GM23338 (cell line): ENCODE measurements around the gene IL36RN. TPM values are rescaled to one million over a fixed set of nuclear protein-coding genes. Genes with fewer than 3 reads are reported as not detected.

Experiments
- ATAC-seq: fragments of 200-7000 bp; cut with Tn5 transposase; 3 replicates; pipeline ENCODE4 v1.9.1; 2020
- DNase-seq: peaks from one replicate; pipeline ENCODE4 v3.0.0-alpha.2; 2015; ENCODE audit warnings: low spot score
- H2AFZ ChIP-seq: fragments of 200-600 bp; sonication (generic); 2 replicates; pipeline ENCODE4 v1.8.0; 2016; ENCODE audit warnings: antibody characterized with exemption, mild to moderate bottlenecking, moderate library complexity
- H3F3A ChIP-seq: fragments of 200-600 bp; sonication (generic); replicated peaks from 2 replicates; pipeline ENCODE4 v1.8.0; 2017; ENCODE audit warnings: antibody characterized with exemption, mixed run types, low read depth
- H3K27ac ChIP-seq: fragments of 200-600 bp; sonication (generic); 2 replicates; pipeline ENCODE4 v1.6.1; 2016; ENCODE audit warnings: low read depth
- H3K27me3 ChIP-seq: fragments of 200-600 bp; sonication (generic); 2 replicates; pipeline ENCODE4 v1.8.0; 2016; ENCODE audit warnings: mild to moderate bottlenecking, mixed run types, moderate library complexity; ENCODE audit not compliant: insufficient read depth
- H3K36me3 ChIP-seq: fragments of 200-600 bp; sonication (generic); 2 replicates; pipeline ENCODE4 v1.8.0; 2016; ENCODE audit warnings: mild to moderate bottlenecking; ENCODE audit not compliant: insufficient read depth
- H3K4me1 ChIP-seq: fragments of 200-600 bp; sonication (generic); 2 replicates; pipeline ENCODE4 v1.8.0; 2016; ENCODE audit warnings: mild to moderate bottlenecking, moderate library complexity; ENCODE audit not compliant: insufficient read depth
- H3K4me2 ChIP-seq: fragments of 200-600 bp; sonication (generic); 2 replicates; pipeline ENCODE4 v1.7.1; 2017; ENCODE audit warnings: mixed run types
- H3K4me3 ChIP-seq: fragments of 200-600 bp; sonication (generic); 2 replicates; pipeline ENCODE4 v1.6.1; 2016; ENCODE audit warnings: mixed run types
- H3K79me2 ChIP-seq: fragments of 200-600 bp; sonication (generic); replicated peaks from 2 replicates; pipeline ENCODE4 v1.8.0; 2017; ENCODE audit warnings: mild to moderate bottlenecking; ENCODE audit not compliant: insufficient read depth
- H3K9me2 ChIP-seq: fragments of 200-600 bp; sonication (generic); 2 replicates; pipeline ENCODE4 v1.8.0; 2017; ENCODE audit not compliant: insufficient read depth
- H4K20me1 ChIP-seq: fragments of 200-600 bp; sonication (generic); replicated peaks from 2 replicates; pipeline ENCODE4 v1.8.0; 2017; ENCODE audit warnings: mild to moderate bottlenecking; ENCODE audit not compliant: insufficient read depth
- H3K27ac Mint-ChIP-seq: 2 replicates; pipeline ENCODE4 v1.8.0; 2020; ENCODE audit warnings: inconsistent platforms, mild to moderate bottlenecking, moderate library complexity, mixed read lengths
- H3K27me3 Mint-ChIP-seq: 3 replicates; pipeline ENCODE4 v1.8.0; 2022; ENCODE audit warnings: low read depth, mild to moderate bottlenecking, moderate library complexity, mixed read lengths, inconsistent platforms; ENCODE audit not compliant: insufficient read depth, poor library complexity
- H3K36me3 Mint-ChIP-seq: 3 replicates; pipeline ENCODE4 v1.8.0; 2021; ENCODE audit warnings: low read depth, mild to moderate bottlenecking, inconsistent platforms, moderate library complexity, mixed read lengths
- H3K4me1 Mint-ChIP-seq: 3 replicates; pipeline ENCODE4 v1.8.0; 2020; ENCODE audit warnings: mild to moderate bottlenecking, inconsistent platforms, mixed read lengths
- H3K4me3 Mint-ChIP-seq: 3 replicates; pipeline ENCODE4 v1.8.0; 2021; ENCODE audit warnings: moderate library complexity, mild to moderate bottlenecking, inconsistent platforms, mixed read lengths
- H3K9me3 Mint-ChIP-seq: 3 replicates; pipeline ENCODE4 v1.8.0; 2020; ENCODE audit warnings: moderate library complexity, mild to moderate bottlenecking, inconsistent platforms, mixed read lengths
- CREB1 ChIP-seq: fragments of 250-450 bp; sonication (Bioruptor Pico); IDR thresholded peaks from 2 replicates; pipeline ENCODE4 v1.5.0; 2020; ENCODE audit warnings: low read depth, mild to moderate bottlenecking, moderate library complexity
- EZH2 ChIP-seq: fragments of 200-600 bp; sonication (generic); IDR thresholded peaks from one replicate; pipeline ENCODE4 v1.8.0; 2017; ENCODE audit warnings: antibody characterized with exemption, mild to moderate bottlenecking, low read depth; ENCODE audit not compliant: unreplicated experiment
- EZH2phosphoT487 ChIP-seq: fragments of 200-600 bp; sonication (generic); IDR thresholded peaks from one replicate; pipeline ENCODE4 v1.8.1; 2018; ENCODE audit warnings: antibody characterized with exemption; ENCODE audit not compliant: unreplicated experiment
- JUNB ChIP-seq: IDR thresholded peaks from one replicate; pipeline ENCODE4 v1.6.1; 2016; ENCODE audit warnings: antibody characterized with exemption; ENCODE audit not compliant: unreplicated experiment
- NANOG ChIP-seq: IDR thresholded peaks from 2 replicates; pipeline ENCODE4 v1.6.1; 2016; ENCODE audit warnings: antibody characterized with exemption, borderline replicate concordance
- POLR2AphosphoS5 ChIP-seq: IDR thresholded peaks from 2 replicates; pipeline ENCODE4 v1.6.1; 2016; ENCODE audit warnings: antibody characterized with exemption, low read depth
- STAT1 ChIP-seq: IDR thresholded peaks from one replicate; pipeline ENCODE4 v1.6.1; 2016; ENCODE audit warnings: antibody characterized with exemption; ENCODE audit not compliant: unreplicated experiment
- ZNF114 ChIP-seq: fragments of 250-450 bp; sonication (Bioruptor Pico); IDR thresholded peaks from 2 replicates; pipeline ENCODE4 v1.5.0; 2020; ENCODE audit warnings: mild to moderate bottlenecking, moderate library complexity
- ZNF331 ChIP-seq: fragments of 250-450 bp; sonication (Bioruptor Pico); IDR thresholded peaks from 2 replicates; pipeline ENCODE4 v1.5.0; 2020; ENCODE audit warnings: low read depth, mild to moderate bottlenecking, moderate library complexity
- polyA plus RNA-seq: library from polyadenylated mRNA; unstranded; fragments of >200 nt; fragmentation: Nextera tagmentation; extraction: Ambion mirVana; gene quantifications from 2 replicates; pipeline ENCODE4 v1.2.1, GENCODE V29; 2016
- total RNA-seq: library from RNA; depleted of rRNA; stranded (reverse); fragments of >200 nt; shearing (Covaris generic); gene quantifications from 2 replicates; pipeline ENCODE4 v1.2.3, GENCODE V29; 2014
- TF ChIP-seq, protein P1 (sequence below): IDR thresholded peaks from 2 replicates; pipeline ENCODE4 v1.6.1; 2016; ENCODE audit warnings: antibody characterized with exemption
- TF ChIP-seq, protein P2 (sequence below): IDR thresholded peaks from one replicate; pipeline ENCODE4 v1.6.1; 2018; ENCODE audit warnings: antibody characterized with exemption; ENCODE audit not compliant: unreplicated experiment
- TF ChIP-seq, protein P3 (sequence below), 2 experiments: fragments of 200-600 bp in 1 of 2; sonication (generic) in 1 of 2; conservative IDR thresholded peaks; 2 replicates each; pipeline versions ENCODE4 v1.5.1 to v1.6.1; 2016 to 2017; ENCODE audit warnings: antibody characterized with exemption in 2 of 2, low read depth in 2 of 2, mild to moderate bottlenecking in 2 of 2, moderate library complexity in 1 of 2
- TF ChIP-seq, protein P4 (sequence below): fragments of 250-450 bp; sonication (Bioruptor Pico); IDR thresholded peaks from 2 replicates; pipeline ENCODE4 v1.5.0; 2020; ENCODE audit warnings: mild to moderate bottlenecking, moderate library complexity

The IL36RN gene
- total and polyA plus RNA-seq, 2 experiments from 2014 or later, result not detected

DNA sequence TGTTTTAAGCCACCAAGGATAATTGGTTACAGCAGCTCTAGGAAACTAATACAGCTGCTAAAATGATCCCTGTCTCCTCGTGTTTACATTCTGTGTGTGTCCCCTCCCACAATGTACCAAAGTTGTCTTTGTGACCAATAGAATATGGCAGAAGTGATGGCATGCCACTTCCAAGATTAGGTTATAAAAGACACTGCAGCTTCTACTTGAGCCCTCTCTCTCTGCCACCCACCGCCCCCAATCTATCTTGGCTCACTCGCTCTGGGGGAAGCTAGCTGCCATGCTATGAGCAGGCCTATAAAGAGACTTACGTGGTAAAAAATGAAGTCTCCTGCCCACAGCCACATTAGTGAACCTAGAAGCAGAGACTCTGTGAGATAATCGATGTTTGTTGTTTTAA lies 5.3 kb downstream of the IL36RN start:
- Mint-ChIP-seq H3K27ac (no peak overlapping the region), H3K36me3 (no peaks in the 10 kb centered on the region; the same call in 2 of the 3 replicates), H3K9me3 (peaks cover 10% of the 10 kb centered on the region; the same call in 2 of the 3 replicates), H3K27me3 (peaks cover 6% of the 10 kb centered on the region), H3K4me1 (peaks cover 6% of the 10 kb centered on the region; the same call in 1 of the 3 replicates), H3K4me3 (no peak overlapping the region)
- H3K4me1 ChIP-seq, result no peaks in the 10 kb centered on the region
- H3K4me3 ChIP-seq, result no peak overlapping the region
- H3K9me2 ChIP-seq, result peaks cover 5% of the 10 kb centered on the region
- H3K36me3 ChIP-seq, result no peaks in the 10 kb centered on the region
- H3K4me2 ChIP-seq, result no peak overlapping the region
- no peak overlapping the region for H2AFZ ChIP-seq
- H3K27ac ChIP-seq, result no peak overlapping the region
- ATAC-seq (no peak), DNase-seq (no peak)
- TF ChIP-seq, protein P1, sequence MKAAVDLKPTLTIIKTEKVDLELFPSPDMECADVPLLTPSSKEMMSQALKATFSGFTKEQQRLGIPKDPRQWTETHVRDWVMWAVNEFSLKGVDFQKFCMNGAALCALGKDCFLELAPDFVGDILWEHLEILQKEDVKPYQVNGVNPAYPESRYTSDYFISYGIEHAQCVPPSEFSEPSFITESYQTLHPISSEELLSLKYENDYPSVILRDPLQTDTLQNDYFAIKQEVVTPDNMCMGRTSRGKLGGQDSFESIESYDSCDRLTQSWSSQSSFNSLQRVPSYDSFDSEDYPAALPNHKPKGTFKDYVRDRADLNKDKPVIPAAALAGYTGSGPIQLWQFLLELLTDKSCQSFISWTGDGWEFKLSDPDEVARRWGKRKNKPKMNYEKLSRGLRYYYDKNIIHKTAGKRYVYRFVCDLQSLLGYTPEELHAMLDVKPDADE, result no peak
- TF ChIP-seq, protein P2, sequence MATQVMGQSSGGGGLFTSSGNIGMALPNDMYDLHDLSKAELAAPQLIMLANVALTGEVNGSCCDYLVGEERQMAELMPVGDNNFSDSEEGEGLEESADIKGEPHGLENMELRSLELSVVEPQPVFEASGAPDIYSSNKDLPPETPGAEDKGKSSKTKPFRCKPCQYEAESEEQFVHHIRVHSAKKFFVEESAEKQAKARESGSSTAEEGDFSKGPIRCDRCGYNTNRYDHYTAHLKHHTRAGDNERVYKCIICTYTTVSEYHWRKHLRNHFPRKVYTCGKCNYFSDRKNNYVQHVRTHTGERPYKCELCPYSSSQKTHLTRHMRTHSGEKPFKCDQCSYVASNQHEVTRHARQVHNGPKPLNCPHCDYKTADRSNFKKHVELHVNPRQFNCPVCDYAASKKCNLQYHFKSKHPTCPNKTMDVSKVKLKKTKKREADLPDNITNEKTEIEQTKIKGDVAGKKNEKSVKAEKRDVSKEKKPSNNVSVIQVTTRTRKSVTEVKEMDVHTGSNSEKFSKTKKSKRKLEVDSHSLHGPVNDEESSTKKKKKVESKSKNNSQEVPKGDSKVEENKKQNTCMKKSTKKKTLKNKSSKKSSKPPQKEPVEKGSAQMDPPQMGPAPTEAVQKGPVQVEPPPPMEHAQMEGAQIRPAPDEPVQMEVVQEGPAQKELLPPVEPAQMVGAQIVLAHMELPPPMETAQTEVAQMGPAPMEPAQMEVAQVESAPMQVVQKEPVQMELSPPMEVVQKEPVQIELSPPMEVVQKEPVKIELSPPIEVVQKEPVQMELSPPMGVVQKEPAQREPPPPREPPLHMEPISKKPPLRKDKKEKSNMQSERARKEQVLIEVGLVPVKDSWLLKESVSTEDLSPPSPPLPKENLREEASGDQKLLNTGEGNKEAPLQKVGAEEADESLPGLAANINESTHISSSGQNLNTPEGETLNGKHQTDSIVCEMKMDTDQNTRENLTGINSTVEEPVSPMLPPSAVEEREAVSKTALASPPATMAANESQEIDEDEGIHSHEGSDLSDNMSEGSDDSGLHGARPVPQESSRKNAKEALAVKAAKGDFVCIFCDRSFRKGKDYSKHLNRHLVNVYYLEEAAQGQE, result no peak
- TF ChIP-seq, protein P3, sequence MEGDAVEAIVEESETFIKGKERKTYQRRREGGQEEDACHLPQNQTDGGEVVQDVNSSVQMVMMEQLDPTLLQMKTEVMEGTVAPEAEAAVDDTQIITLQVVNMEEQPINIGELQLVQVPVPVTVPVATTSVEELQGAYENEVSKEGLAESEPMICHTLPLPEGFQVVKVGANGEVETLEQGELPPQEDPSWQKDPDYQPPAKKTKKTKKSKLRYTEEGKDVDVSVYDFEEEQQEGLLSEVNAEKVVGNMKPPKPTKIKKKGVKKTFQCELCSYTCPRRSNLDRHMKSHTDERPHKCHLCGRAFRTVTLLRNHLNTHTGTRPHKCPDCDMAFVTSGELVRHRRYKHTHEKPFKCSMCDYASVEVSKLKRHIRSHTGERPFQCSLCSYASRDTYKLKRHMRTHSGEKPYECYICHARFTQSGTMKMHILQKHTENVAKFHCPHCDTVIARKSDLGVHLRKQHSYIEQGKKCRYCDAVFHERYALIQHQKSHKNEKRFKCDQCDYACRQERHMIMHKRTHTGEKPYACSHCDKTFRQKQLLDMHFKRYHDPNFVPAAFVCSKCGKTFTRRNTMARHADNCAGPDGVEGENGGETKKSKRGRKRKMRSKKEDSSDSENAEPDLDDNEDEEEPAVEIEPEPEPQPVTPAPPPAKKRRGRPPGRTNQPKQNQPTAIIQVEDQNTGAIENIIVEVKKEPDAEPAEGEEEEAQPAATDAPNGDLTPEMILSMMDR (conservative IDR thresholded peaks at IDR 0.05; ENCODE audit: low read depth in 2 of 2), result no peak
- TF ChIP-seq POLR2AphosphoS5 (no peak), ZNF331 (no peak), CREB1 (CRISPR knock-in tag) (no peak), NANOG (no peak), ZNF114 (CRISPR knock-in tag) (no peak), STAT1 (no peak), EZH2 (no peak), JUNB (no peak), EZH2phosphoT487 (no peak)
- TF ChIP-seq, protein P4, sequence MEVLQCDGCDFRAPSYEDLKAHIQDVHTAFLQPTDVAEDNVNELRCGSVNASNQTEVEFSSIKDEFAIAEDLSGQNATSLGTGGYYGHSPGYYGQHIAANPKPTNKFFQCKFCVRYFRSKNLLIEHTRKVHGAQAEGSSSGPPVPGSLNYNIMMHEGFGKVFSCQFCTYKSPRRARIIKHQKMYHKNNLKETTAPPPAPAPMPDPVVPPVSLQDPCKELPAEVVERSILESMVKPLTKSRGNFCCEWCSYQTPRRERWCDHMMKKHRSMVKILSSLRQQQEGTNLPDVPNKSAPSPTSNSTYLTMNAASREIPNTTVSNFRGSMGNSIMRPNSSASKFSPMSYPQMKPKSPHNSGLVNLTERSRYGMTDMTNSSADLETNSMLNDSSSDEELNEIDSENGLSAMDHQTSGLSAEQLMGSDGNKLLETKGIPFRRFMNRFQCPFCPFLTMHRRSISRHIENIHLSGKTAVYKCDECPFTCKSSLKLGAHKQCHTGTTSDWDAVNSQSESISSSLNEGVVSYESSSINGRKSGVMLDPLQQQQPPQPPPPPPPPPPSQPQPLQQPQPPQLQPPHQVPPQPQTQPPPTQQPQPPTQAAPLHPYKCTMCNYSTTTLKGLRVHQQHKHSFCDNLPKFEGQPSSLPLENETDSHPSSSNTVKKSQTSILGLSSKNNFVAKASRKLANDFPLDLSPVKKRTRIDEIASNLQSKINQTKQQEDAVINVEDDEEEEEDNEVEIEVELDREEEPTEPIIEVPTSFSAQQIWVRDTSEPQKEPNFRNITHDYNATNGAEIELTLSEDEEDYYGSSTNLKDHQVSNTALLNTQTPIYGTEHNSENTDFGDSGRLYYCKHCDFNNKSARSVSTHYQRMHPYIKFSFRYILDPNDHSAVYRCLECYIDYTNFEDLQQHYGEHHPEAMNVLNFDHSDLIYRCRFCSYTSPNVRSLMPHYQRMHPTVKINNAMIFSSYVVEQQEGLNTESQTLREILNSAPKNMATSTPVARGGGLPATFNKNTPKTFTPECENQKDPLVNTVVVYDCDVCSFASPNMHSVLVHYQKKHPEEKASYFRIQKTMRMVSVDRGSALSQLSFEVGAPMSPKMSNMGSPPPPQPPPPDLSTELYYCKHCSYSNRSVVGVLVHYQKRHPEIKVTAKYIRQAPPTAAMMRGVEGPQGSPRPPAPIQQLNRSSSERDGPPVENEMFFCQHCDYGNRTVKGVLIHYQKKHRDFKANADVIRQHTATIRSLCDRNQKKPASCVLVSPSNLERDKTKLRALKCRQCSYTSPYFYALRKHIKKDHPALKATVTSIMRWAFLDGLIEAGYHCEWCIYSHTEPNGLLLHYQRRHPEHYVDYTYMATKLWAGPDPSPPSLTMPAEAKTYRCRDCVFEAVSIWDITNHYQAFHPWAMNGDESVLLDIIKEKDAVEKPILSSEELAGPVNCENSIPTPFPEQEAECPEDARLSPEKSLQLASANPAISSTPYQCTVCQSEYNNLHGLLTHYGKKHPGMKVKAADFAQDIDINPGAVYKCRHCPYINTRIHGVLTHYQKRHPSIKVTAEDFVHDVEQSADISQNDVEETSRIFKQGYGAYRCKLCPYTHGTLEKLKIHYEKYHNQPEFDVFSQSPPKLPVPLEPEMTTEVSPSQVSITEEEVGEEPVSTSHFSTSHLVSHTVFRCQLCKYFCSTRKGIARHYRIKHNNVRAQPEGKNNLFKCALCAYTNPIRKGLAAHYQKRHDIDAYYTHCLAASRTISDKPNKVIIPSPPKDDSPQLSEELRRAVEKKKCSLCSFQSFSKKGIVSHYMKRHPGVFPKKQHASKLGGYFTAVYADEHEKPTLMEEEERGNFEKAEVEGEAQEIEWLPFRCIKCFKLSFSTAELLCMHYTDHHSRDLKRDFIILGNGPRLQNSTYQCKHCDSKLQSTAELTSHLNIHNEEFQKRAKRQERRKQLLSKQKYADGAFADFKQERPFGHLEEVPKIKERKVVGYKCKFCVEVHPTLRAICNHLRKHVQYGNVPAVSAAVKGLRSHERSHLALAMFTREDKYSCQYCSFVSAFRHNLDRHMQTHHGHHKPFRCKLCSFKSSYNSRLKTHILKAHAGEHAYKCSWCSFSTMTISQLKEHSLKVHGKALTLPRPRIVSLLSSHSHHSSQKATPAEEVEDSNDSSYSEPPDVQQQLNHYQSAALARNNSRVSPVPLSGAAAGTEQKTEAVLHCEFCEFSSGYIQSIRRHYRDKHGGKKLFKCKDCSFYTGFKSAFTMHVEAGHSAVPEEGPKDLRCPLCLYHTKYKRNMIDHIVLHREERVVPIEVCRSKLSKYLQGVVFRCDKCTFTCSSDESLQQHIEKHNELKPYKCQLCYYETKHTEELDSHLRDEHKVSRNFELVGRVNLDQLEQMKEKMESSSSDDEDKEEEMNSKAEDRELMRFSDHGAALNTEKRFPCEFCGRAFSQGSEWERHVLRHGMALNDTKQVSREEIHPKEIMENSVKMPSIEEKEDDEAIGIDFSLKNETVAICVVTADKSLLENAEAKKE (CRISPR knock-in tag), result no peak
- H4K20me1 ChIP-seq, result no peaks in the 10 kb centered on the region
- H3K79me2 ChIP-seq, result no peaks in the 10 kb centered on the region
- no peaks in the 10 kb centered on the region for H3K27me3 ChIP-seq
- H3F3A ChIP-seq, result no peaks in the 10 kb centered on the region
